ENCODE measurements around the gene NR6A1. TPM values are rescaled to one million over a fixed set of nuclear protein-coding genes. Genes with fewer than 3 reads are reported as not detected.

Gene NR6A1
- total and polyA plus RNA-seq, 2 of the 13 experiments (the other 11 are each of a cell fraction or from before 2014, with no cell fraction given) = 28.1 to 31.5 TPM

- TF ChIP-seq, protein P1, sequence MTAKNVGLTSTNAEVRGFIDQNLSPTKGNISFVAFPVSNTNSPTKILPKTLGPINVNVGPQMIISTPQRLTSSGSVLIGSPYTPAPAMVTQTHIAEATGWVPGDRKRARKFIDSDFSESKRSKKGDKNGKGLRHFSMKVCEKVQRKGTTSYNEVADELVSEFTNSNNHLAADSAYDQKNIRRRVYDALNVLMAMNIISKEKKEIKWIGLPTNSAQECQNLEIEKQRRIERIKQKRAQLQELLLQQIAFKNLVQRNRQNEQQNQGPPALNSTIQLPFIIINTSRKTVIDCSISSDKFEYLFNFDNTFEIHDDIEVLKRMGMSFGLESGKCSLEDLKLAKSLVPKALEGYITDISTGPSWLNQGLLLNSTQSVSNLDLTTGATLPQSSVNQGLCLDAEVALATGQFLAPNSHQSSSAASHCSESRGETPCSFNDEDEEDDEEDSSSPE (CRISPR knock-in tag; IDR thresholded peaks at IDR 0.05) = no peak
- TF ChIP-seq, protein P2, sequence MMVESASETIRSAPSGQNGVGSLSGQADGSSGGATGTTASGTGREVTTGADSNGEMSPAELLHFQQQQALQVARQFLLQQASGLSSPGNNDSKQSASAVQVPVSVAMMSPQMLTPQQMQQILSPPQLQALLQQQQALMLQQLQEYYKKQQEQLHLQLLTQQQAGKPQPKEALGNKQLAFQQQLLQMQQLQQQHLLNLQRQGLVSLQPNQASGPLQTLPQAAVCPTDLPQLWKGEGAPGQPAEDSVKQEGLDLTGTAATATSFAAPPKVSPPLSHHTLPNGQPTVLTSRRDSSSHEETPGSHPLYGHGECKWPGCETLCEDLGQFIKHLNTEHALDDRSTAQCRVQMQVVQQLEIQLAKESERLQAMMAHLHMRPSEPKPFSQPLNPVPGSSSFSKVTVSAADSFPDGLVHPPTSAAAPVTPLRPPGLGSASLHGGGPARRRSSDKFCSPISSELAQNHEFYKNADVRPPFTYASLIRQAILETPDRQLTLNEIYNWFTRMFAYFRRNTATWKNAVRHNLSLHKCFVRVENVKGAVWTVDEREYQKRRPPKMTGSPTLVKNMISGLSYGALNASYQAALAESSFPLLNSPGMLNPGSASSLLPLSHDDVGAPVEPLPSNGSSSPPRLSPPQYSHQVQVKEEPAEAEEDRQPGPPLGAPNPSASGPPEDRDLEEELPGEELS (CRISPR knock-in tag; IDR thresholded peaks at IDR 0.05) = peak; percentile 60
- TF ChIP-seq GABPB1 (CRISPR knock-in tag; IDR thresholded peaks at IDR 0.05) (no peak), KLF15 (CRISPR knock-in tag; IDR thresholded peaks at IDR 0.05; ENCODE audit: borderline replicate concordance) (no peak), ZNF468 (CRISPR knock-in tag; IDR thresholded peaks at IDR 0.05) (no peak), GTF2F1 (IDR thresholded peaks at IDR 0.05; ENCODE audit: low read length) (no peak), NCOR1 (IDR thresholded peaks at IDR 0.05; ENCODE audit: borderline replicate concordance, low read length) (peak; percentile 71), EP300 (IDR thresholded peaks at IDR 0.05; ENCODE audit: low read depth in 2 of 2, low read length in 2 of 2) (peak in 1 of 2 experiments; percentile 78; a peak in 2 of 4 replicates), EP300 (CRISPR knock-in tag; IDR thresholded peaks at IDR 0.05; ENCODE audit: borderline replicate concordance) (0 out of 2 replicates have a peak, but pooled peaks have one; percentile 48), MEIS1 (CRISPR knock-in tag; IDR thresholded peaks at IDR 0.05; ENCODE audit: borderline replicate concordance) (no peak), ZNF7 (CRISPR knock-in tag; IDR thresholded peaks at IDR 0.05) (no peak), MEIS2 (CRISPR knock-in tag; IDR thresholded peaks at IDR 0.05) (no peak), ZFP82 (CRISPR knock-in tag; IDR thresholded peaks at IDR 0.05; ENCODE audit: borderline replicate concordance) (no peak), ZNF510 (CRISPR knock-in tag; IDR thresholded peaks at IDR 0.05; ENCODE audit: low read depth) (no peak), ZC3H13 (CRISPR knock-in tag; IDR thresholded peaks at IDR 0.05) (no peak), NFATC3 (CRISPR knock-in tag; IDR thresholded peaks at IDR 0.05) (no peak), TCF7 (IDR thresholded peaks at IDR 0.05; ENCODE audit: low read depth) (0 out of 2 replicates have a peak, but pooled peaks have one; percentile 7), CENPT (CRISPR knock-in tag; IDR thresholded peaks at IDR 0.05; ENCODE audit: low read depth) (no peak), ZNF598 (CRISPR knock-in tag; IDR thresholded peaks at IDR 0.05; ENCODE audit: borderline replicate concordance) (no peak), HES4 (CRISPR knock-in tag; IDR thresholded peaks at IDR 0.05; ENCODE audit: borderline replicate concordance) (no peak), JARID2 (CRISPR knock-in tag; IDR thresholded peaks at IDR 0.05; ENCODE audit: insufficient replicate concordance) (no peak), MAX (IDR thresholded peaks at IDR 0.05) (no peak), TMF1 (CRISPR knock-in tag; IDR thresholded peaks at IDR 0.05; ENCODE audit: low read depth) (no peak), ZNF44 (CRISPR knock-in tag; IDR thresholded peaks at IDR 0.05) (no peak), ASH2L (IDR thresholded peaks at IDR 0.05; ENCODE audit: insufficient read length, low read depth, low read length) (peak; percentile 69), ZNF337 (CRISPR knock-in tag; IDR thresholded peaks at IDR 0.05; ENCODE audit: borderline replicate concordance, low read depth) (no peak), SOX6 (IDR thresholded peaks at IDR 0.05) (no peak), SOX6 (CRISPR knock-in tag; IDR thresholded peaks at IDR 0.05) (peak; percentile 92)
Measured at GRCh38 chr9:124665391-124666058, 105.6 kb downstream of the NR6A1 start (continued).
